ENCODE measurements around the gene HSD17B14. TPM values are rescaled to one million over a fixed set of nuclear protein-coding genes. Genes with fewer than 3 reads are reported as not detected.

HSD17B14 gene
- 12.4 and 12.5 TPM in 2 replicates for polyA plus RNA-seq

GRCh38 chr19:48836089-48837017, at the start of gene HSD17B14:
HSD17B14 (minus strand) TSS chr19:48836491; CDS start chr19:48836411, 80 bp downstream.

DNA sequence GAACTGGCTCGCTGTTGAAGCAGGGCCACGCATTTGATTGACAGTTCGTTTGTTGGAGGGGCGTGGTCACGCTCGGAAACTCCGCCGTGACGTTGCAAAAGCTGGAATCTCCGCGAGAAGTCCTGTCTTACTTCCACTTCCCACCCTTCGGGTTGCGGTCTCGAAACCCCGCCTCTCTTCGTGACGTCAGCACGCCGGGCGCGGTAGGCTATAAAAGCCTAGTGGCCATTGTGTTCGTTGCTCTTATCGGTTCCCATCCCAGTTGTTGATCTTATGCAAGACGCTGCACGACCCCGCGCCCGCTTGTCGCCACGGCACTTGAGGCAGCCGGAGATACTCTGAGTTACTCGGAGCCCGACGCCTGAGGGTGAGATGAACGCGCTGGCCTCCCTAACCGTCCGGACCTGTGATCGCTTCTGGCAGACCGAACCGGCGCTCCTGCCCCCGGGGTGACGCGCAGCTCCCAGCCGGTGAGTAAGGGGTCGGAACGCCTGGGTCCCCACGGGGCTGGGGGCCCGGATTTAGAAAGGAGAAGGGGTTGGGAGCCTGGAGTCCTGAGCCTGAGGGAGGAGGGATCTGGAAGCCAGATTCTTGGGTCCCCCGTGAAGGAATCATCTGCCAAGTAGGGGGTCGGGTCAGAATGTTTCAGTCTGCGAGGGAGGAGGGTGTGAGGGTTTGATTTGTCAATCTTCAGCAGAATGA, 36.0 kb upstream of the HSD17B14 start, which contains the start of gene PPP1R15A:
PPP1R15A (plus strand) TSS at position 240 of the 702 bp plus-strand sequence. CDS start 813 bp downstream, outside the sequence.

GRCh38 chr19:48868114-48868886, 32.0 kb upstream of the HSD17B14 start, which contains the start of gene PLEKHA4:
PLEKHA4 (minus strand) TSS chr19:48868617; CDS start chr19:48867620, 997 bp downstream.

Other genes with a start within 250 kb of the HSD17B14 start
- not detected in 2 replicates for gene SPACA4, start 229.7 kb downstream of the HSD17B14 start, polyA plus RNA-seq
- gene FAM83E, start 221.4 kb downstream of the HSD17B14 start, polyA plus RNA-seq, result not detected in 2 replicates
- gene RPL18, start 217.3 kb downstream of the HSD17B14 start, polyA plus RNA-seq, result 216 and 328 TPM in 2 replicates
- 0.34 and 0.75 TPM in 2 replicates for gene SPHK2, start 217.0 kb downstream of the HSD17B14 start, polyA plus RNA-seq
- gene DBP, start 199.1 kb downstream of the HSD17B14 start, polyA plus RNA-seq, result 13.1 and 42.9 TPM in 2 replicates
- gene CA11, start 190.3 kb downstream of the HSD17B14 start, polyA plus RNA-seq, result 38.0 and 43.7 TPM in 2 replicates
- 0.16 TPM in 1 of 2 replicates, not detected in the other for gene NTN5, start 163.5 kb downstream of the HSD17B14 start, polyA plus RNA-seq
- 0.13 and 0.17 TPM in 2 replicates for gene FUT2, start 140.5 kb downstream of the HSD17B14 start, polyA plus RNA-seq
- 1.0 and 1.9 TPM in 2 replicates for gene MAMSTR, start 116.8 kb downstream of the HSD17B14 start, polyA plus RNA-seq
- 0.25 and 1.0 TPM in 2 replicates for gene RASIP1, start 95.9 kb downstream of the HSD17B14 start, polyA plus RNA-seq
- 1.9 TPM in 1 of 2 replicates, not detected in the other for gene IZUMO1, start 89.6 kb downstream of the HSD17B14 start, polyA plus RNA-seq
- gene FUT1, start 83.8 kb downstream of the HSD17B14 start, polyA plus RNA-seq, result 0.06 TPM in 1 of 2 replicates, not detected in the other
- not detected in 2 replicates for gene FGF21, start 81.0 kb downstream of the HSD17B14 start, polyA plus RNA-seq
- 5.8 and 6.6 TPM in 2 replicates for gene BCAT2, start 25.5 kb downstream of the HSD17B14 start, polyA plus RNA-seq
- not detected in 2 replicates for gene PLEKHA4, start 32.1 kb upstream of the HSD17B14 start, polyA plus RNA-seq
- 1.7 TPM in 1 of 2 replicates, not detected in the other for gene PPP1R15A, start 35.9 kb upstream of the HSD17B14 start, polyA plus RNA-seq
- not detected in 2 replicates for gene TULP2, start 62.3 kb upstream of the HSD17B14 start, polyA plus RNA-seq
- gene NUCB1, start 63.8 kb upstream of the HSD17B14 start, polyA plus RNA-seq, result 28.0 and 39.6 TPM in 2 replicates
- not detected in 2 replicates for gene DHDH, start 97.2 kb upstream of the HSD17B14 start, polyA plus RNA-seq
- 1.0 TPM in 1 of 2 replicates, not detected in the other for gene BAX, start 118.4 kb upstream of the HSD17B14 start, polyA plus RNA-seq
- gene FTL, start 128.8 kb upstream of the HSD17B14 start, polyA plus RNA-seq, result 471 and 609 TPM in 2 replicates
- 1.3 and 1.4 TPM in 2 replicates for gene GYS1, start 156.8 kb upstream of the HSD17B14 start, polyA plus RNA-seq
- 40.7 and 53.3 TPM in 2 replicates for gene RUVBL2, start 157.4 kb upstream of the HSD17B14 start, polyA plus RNA-seq
- gene LHB, start 180.6 kb upstream of the HSD17B14 start, polyA plus RNA-seq, result not detected in 2 replicates
- not detected in 2 replicates for gene CGB3, start 187.8 kb upstream of the HSD17B14 start, polyA plus RNA-seq
- not detected in 2 replicates for gene CGB2, start 195.4 kb upstream of the HSD17B14 start, polyA plus RNA-seq
- gene CGB1, start 200.4 kb upstream of the HSD17B14 start, polyA plus RNA-seq, result not detected in 2 replicates
- not detected in 2 replicates for gene CGB5, start 207.4 kb upstream of the HSD17B14 start, polyA plus RNA-seq
- gene CGB8, start 212.6 kb upstream of the HSD17B14 start, polyA plus RNA-seq, result not detected in 2 replicates
- not detected in 2 replicates for gene CGB7, start 221.3 kb upstream of the HSD17B14 start, polyA plus RNA-seq
- not detected in 2 replicates for gene NTF4, start 228.3 kb upstream of the HSD17B14 start, polyA plus RNA-seq
- not detected in 2 replicates for gene KCNA7, start 236.2 kb upstream of the HSD17B14 start, polyA plus RNA-seq
- 6.3 and 7.5 TPM in 2 replicates for gene SNRNP70, start 249.0 kb upstream of the HSD17B14 start, polyA plus RNA-seq

All from Purkinje cell (primary cell).